Upper lobe of left lung (tissue), 4 donors: ENCODE measurements around the gene WNT11.

Experiments
- EP300 ChIP-seq, 4 donors: sonication (generic); formaldehyde crosslinking; IDR thresholded peaks; one replicate each; pipeline ENCODE4 v1.5.1; 2017; ENCODE audit warnings: antibody characterized with exemption in 4 of 4, control low read depth in 2 of 4
- POLR2A ChIP-seq, 4 donors: fragments of 450-650 bp; IDR thresholded peaks; one replicate each; pipeline ENCODE4 v1.5.1; 2016 to 2017; ENCODE audit warnings: antibody characterized with exemption in 4 of 4, mild to moderate bottlenecking in 2 of 4
- TF ChIP-seq, protein P1 (sequence below), 6 experiments: fragments of 450-650 bp in 4 of 6; fragments of 200-600 bp in 2 of 6; sonication (generic) in 2 of 6; IDR thresholded peaks; one replicate each; pipeline ENCODE4 v1.5.1; 2016 to 2019; ENCODE audit warnings: antibody characterized with exemption in 6 of 6

DNA sequence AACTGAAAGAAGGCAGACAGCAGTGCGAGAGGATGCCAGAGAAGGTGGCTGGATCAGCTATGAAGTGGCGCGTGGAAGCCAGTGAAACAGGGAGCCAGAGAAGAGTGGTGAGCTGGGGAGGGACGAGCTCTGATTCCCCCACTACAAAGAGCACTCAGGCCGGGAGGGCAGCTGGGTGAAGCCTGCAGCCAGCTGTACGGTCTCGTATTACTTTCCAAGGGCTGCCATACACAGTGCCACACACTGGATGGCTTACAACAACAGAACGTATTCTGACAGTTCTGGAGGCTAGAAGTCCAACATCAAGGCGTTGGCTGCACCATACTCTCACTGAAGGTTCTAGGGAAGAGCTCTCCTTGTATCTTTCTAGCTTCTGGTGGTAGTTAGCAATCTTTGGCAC, 47.1 kb upstream of the WNT11 start:
- TF ChIP-seq POLR2A (IDR thresholded peaks at IDR 0.05) (no peak), EP300 (IDR thresholded peaks at IDR 0.05) (no peak)
- TF ChIP-seq, protein P1, sequence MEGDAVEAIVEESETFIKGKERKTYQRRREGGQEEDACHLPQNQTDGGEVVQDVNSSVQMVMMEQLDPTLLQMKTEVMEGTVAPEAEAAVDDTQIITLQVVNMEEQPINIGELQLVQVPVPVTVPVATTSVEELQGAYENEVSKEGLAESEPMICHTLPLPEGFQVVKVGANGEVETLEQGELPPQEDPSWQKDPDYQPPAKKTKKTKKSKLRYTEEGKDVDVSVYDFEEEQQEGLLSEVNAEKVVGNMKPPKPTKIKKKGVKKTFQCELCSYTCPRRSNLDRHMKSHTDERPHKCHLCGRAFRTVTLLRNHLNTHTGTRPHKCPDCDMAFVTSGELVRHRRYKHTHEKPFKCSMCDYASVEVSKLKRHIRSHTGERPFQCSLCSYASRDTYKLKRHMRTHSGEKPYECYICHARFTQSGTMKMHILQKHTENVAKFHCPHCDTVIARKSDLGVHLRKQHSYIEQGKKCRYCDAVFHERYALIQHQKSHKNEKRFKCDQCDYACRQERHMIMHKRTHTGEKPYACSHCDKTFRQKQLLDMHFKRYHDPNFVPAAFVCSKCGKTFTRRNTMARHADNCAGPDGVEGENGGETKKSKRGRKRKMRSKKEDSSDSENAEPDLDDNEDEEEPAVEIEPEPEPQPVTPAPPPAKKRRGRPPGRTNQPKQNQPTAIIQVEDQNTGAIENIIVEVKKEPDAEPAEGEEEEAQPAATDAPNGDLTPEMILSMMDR (IDR thresholded peaks at IDR 0.05), result no peak
